Right renal pelvis (tissue), 4 donors: Measurements from ENCODE around the gene TCERG1L. TPM values are rescaled to one million over a fixed set of nuclear protein-coding genes. Genes with fewer than 3 reads are reported as not detected.
"Not testable (repeated sequence)": the region's sequence is repeated elsewhere in the genome, so short reads cannot be mapped to it uniquely, and the experiment has no call there.

ENCODE experiments used
- DNase-seq, 4 donors: peaks; one replicate each; pipeline ENCODE4 v3.0.0-alpha.2; 2013; ENCODE audit warnings: low read depth in 4 of 4, low spot score in 3 of 4, missing footprints in 1 of 4
- polyA plus RNA-seq, 4 donors: library from polyadenylated mRNA; unstranded; fragments of 120-200 nt; gene quantifications; one replicate each; pipeline ENCODE4 v1.2.1, GENCODE V29; 2013; ENCODE audit not compliant: insufficient read length in 4 of 4

TCERG1L gene
- polyA plus RNA-seq, 4 donors = 1.4 to 2.1 (median 1.8) TPM

DNA sequence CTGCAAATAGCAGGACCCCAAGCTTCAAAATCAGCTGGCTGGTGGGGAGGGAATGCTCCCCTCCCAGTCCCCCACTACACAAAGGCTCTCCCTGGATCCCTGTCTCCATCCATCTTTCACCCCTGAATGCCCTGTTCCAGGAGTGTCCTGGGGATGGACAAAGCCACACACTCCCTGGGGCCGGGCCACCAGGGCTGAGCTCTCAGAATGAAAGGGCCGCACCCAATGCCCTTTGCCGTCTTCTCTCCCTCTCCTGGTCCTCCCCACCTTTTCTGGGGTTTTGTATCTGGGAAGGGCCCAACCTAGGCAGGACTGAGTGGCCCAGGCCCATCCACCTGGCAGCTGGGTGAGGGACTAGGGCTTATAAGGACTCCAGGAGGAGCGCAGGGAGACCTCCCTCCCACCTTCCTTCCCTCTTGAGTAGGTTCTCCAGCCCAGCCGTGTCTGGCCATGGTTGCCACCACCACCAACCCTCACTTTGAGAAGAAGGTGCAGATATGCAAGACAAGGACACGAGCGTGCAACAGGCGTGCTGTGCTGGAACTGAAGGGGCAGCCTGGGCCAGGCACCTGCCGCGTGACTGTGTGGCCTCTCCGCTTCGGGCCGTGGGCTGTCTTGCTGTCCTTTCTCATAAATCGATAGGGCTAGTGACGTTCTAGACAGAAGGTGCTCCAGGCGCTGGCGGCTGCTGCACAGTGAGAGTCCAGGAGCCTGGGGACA is 157.1 kb downstream of the TCERG1L start:
- DNase-seq = no peak

DNA sequence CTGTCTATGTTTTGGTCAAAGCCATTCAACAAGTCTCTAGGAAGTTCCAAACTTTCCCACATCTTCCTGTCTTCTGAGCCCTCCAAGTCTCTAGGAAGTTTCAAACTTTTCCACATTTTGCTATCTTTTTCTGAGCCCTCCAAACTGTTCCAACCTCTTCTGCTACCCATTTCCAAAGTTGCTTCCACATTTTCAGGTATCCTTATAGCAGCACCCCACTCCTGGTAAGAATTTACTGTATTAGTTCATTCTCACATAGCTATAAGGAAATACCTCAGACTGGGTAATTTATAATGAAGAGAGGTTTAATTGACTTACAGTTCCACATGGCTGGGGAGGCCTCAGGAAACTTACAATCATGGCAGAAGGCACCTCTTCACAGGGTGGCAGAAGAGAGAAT is 159.1 kb downstream of the TCERG1L start:
- DNase-seq = not testable (repeated sequence)

DNA sequence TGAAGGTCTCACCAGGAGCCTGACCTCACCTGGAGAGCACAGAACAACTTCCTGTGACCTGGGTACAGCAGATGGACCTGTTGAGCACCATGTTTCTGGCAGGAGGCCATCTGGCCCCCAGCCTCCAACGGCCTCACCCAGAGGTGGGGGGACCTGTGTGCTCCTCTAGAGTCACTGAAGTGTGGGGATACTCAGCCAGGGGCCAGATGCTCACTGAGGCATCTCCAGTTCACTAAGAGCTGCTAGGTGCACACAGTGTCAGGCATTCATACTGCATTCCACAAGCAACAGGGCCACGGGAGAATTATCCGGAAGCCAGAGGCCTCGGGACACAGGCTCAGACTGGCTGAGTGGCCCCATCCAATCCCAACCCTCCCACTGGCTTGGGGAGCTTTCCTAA is 161.4 kb downstream of the TCERG1L start:
- no peak for DNase-seq

DNA sequence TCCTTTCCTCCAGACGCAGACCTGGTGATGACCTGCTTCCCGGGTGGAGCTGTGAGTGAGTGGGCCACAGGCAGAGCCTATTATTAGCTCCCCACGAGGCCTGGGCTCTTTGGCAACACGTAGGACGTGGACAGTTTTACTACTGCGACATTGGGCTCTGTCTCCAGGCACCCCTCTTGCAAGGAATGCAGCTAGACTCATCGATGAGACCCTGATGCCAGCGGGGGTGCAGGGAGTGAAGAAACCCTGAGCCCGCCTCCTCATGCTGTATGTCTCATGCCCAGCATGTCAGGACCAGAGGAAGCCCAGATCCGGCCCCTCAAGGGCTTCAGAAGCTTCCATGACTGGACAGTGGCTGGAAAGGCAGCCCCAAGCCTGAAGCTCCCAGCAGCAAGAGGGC is 161.9 kb downstream of the TCERG1L start:
- no peak for DNase-seq

DNA sequence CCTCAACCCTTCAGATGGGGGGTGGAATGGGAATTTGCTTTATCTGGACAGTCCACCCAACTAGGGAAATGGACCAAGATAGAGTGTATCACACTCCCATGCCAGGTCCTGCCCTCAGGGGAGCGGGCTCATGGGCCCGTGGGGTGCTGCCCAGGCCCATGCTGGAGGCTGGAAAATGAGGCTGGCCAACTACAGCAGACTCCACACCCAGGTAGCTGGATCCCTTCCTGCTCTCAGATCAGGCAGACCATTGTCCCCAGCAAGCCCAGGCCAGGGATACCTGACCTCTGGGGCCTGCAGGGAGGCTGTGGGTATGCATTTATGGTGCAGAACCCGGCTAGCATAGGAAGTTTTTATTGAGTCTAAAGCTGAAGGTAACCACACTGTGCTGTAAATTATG is 162.4 kb downstream of the TCERG1L start:
- no peak for DNase-seq

DNA sequence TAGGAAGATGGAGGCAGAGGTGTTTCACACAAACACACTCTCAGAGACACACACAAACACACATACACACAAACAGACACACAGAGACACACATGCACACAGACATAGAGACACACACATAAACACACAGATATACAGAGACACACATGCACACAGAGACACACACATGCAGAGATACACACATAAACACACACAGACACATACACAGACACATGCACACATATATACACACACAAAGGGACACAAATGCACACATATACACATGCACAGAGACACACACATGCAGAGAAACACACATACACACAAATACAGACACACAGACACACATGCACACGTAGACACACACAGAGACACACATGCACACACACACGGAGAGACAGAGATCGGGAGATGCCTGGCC is 163.3 kb downstream of the TCERG1L start:
- DNase-seq = no peak

DNA sequence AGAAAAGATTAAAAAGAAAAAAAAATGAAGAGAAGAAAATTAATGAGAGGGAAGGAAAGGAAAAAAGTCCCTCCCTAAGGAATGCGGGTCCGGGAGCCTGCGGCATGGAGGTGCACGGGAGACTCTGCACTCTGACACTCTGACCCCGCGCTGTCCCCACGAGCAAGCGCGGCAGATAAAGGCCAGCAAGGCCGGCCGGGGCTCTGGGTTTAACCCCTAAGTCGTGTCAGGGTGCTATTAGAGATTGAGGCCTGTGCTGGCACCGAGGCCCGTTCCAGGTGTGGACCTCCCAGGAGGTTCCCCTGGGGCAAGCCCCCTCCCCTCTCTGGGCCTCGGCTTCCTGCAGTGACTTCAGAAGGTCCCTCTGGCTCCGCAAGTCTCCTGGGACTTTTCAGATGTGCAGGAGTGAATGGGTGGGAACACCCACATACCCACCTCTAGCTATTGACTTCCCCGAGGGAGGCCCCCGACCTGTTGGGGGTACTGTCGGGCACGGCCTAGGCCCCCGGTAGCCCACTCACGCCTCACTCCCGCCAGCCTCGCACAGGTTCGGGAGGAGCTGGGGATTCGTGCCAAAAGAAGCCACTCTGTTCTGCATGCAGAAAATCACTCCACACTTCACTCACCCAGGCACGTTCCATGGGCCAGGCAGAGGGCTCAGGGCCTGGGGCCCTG is 164.1 kb downstream of the TCERG1L start:
- DNase-seq = no peak

DNA sequence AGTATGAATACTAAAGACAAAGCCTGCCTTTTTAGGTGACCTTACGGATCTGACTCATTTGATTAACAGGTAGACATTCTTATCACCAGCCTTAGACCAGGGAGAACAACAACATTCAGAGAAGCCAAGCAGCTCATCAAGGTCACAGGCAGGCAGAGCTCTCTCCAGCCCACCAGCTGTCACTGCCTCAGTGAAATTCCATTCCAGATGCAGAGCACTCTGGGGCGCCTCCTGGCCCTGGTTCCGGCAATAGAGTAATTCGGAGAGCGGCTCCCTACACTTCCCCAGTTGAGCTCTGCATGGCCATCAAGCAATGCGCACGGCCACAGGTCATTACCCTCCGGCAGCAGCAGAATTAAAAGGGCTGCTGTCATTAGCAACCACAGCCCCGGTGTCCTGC is 164.7 kb downstream of the TCERG1L start:
- DNase-seq = no peak

DNA sequence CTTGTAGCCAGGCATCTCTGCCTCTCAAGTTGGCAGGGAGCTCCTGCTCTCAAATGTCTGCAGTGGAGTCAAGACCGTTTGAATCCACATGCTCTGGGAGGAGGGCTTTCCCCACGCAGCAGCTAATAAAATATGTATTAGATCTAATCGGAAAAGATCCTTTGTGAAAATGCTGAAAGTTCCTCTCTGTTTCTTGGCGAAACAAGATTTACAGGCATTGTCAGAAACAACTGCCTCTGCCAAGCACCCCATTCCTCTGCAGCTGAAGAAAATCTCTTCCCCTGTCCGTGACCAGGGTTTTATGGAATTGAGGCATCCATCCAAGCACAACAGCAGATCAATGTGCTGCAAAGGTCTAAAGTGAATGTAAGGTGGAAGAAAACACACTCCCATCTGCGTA is 165.8 kb downstream of the TCERG1L start:
- no peak for DNase-seq

DNA sequence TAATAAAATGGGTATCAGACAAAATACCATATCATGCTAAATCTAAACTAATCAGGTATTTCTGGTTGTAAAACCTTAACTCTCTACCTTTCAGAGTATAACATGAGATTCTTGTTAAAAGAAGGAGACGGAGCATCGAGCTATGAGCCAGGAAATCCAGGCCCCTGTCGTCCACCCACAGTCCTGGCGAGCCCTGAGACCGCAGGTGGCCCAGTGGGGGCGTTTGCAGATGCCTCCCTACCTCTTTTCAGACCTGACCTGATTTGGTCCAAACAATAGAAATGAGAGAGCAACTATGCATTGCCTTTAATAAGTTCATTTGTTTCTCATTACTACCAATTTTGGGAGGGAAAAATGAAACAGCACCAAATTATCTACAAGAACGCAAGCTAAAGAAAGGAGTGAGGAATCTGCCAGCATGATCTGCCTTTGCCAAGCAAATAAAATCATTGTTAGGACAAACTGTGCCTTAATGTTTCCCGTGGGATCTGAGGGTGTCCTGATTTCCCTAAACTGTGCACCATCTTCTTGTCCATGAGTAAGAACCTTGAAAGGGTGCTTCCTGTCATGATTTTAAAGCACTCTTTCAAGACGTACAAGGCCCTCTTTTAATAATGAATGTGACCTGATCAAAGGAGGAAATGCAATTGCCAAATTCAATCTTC is 166.7 kb downstream of the TCERG1L start:
- DNase-seq = no peak

DNA sequence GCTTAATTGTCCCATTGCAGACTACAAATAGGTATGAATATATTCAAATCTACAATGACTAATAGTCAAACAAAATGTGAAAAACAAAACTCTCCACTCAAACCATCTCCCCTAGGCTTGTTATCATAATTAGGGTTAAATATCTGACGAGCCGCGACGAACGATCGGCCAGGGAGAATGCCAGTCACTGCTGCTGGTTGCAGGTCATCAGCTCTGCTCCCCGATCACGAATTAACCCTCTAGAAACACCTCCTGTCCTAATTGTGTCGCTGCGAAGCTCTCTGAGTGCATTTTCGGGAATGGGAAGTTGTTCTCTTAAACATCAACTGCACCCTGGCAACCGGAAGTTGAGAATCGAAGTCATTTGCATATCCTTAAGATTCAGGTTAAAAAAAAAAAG is 167.3 kb downstream of the TCERG1L start:
- DNase-seq = no peak

DNA sequence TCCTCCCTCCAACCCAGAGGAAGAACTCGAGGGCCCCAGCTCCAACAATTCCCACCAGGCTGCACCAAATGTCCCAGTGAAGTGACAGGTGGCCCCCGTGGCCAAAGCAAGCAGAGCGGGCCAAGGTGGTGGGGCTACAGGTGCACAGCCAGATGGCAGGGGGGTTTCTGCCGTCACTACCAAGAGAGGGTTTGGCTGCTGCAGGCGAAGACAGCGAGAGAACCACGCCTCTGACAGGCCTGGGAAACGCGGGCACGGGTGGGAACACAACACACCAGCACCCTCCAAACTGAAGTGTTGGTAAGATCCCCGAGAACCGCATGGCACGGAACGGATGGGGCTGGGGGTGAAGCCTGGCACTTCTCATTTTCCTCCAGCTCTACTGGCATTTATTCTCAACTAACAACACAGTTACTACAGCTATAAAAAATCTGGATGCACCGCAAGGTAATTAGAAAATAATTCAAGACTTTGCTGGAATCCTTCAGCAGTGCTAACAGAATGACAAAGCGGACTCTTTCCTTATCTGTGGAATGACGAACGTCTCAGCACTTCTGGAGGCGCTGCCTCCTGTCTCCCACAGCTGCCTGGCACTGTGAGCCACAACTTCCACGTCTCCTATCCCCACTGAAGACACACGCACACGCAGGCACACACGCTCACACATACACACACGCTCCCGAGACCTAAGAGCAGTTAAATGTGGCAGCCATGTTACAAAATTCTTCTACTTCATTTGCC is 167.9 kb downstream of the TCERG1L start:
- DNase-seq = no peak

DNA sequence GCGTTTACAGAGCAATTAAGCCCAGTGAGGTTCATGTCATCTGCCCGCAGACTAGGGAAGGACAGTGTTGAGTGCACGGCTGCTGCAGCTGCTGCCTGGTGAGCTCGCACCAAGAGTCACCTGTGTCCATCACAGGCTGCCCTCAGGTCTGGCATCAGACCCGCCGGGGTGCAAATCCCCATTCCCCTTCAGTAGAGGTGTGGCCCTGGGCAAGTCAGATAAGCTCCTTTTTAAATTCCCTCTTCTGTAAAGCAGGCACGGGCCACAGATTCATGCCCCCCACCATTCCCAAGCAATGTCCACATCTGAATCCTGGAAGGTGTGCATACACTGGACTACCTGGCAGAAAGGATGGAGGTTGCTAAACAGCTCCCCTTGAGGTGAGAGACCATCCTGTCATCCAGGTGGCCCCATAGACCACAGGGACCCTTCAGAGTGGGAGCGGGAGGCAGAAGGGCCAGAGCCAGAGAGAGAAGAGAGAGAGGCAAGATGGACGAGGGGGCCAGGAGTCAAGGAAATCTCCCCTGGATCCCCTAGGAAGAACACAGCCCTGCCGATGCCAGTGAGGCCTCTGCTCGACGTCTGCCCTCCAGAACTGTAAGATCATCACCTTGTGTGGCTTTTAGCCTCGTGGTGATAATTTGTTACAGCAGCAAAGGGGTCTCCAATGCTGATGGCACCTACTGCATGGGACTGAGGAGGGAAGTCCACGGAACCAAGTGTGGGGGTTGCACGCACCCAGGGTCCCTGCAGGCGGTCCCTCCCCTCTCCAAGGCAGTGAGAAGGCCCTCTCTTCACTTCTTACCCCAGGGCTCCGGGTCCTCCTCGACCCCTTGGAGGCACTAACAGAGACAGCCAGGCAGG is 168.8 kb downstream of the TCERG1L start:
- no peak for DNase-seq

DNA sequence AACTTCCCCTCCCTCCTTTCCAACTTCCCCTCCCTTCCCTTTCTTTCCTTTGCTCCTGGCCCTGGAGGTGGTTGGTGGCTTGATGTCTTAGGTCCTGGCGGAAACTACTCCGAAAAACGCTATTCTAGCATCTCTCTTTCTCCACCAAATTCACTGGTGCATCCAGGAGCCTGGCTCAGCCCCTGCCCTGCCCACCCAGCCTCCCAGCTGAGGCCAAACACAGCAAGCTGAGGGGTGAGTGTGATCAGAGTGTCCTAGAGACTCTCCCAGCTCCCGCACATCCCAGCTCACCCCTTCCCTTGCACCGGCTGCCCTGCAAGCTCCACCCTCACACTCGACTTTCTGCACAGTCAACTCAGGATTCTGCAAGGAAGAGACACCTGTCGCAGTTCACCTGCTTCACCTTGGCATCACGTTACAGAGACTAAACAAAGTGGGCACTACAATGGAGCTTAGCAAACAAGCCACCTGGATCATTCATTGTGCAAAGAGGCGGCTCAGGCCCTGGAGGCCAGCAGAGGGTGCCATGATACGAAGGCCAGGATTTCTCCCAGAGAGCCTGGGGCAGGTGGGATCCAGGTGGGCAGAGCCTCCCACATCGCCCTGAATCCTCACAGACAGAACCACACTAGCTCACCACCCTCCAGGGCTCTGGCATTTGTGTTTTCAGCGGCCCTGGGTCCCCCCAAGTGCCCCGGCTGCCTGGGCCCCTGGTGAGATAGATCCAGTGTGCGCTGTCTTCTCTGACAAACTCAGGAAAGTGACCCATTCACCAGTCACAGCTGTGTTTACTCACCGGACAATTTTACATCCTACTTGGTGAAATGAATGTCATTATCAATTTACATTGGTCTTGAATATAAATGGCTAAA is 169.6 kb downstream of the TCERG1L start:
- no peak for DNase-seq

DNA sequence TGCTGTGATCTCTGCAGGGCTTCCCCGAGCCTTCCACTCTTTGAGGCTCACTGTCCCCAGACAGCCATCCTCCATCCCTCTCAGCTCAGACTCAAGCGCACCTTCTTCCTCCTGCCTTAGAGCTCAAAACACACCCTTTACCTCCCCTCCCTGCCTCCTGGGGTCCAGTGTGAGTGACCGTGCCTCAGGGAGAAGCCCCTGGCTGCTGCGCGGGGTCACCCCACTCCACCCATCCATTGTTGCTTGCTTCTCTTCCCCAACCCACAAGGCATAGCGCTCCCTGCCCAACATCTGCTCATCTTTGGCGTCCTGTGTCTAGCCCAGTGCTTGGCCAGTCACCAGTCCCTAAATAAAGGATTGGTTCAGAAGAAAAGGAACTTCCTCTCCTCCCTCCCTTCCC is 170.3 kb downstream of the TCERG1L start:
- no peak for DNase-seq

DNA sequence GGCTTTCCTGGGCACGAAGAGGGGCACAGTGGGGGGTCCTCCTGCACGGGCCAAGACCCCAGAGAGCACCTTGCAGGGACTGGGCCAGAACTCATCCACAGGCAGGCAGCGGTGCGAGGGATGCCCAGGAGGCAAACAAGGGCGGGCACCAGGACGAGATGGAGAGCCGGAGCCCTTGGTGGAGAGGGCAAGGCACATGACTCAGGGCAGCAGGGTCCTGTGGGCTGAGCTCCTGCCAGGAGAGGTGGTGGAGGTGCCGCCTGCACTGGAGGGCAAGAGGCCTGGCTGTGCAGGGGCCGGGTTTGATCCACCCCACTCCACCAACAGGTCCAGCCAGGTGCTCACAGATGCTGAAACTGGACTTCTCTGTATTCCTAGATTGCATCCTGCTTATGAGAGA is 170.9 kb downstream of the TCERG1L start:
- no peak for DNase-seq

DNA sequence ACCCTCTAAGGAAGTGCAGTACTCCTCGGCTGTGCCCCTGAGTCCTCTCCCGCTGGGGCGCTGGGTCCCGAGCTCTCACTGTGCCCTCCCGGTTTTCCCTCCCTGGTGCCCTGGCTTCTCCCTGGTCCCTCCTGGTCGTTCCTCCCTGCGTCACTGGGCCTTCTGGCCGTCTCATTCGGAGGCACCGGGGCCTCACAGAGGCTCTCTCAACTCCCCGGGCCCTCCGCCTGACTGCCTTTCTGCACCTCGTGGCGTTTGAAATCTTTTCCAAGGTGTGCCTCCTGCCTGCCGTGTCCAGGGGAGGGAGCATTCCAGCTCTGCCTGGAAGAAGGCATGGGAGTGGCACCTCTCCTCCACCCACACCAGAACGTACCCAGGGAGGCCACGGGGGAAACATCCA is 174.3 kb downstream of the TCERG1L start:
- DNase-seq = no peak

DNA sequence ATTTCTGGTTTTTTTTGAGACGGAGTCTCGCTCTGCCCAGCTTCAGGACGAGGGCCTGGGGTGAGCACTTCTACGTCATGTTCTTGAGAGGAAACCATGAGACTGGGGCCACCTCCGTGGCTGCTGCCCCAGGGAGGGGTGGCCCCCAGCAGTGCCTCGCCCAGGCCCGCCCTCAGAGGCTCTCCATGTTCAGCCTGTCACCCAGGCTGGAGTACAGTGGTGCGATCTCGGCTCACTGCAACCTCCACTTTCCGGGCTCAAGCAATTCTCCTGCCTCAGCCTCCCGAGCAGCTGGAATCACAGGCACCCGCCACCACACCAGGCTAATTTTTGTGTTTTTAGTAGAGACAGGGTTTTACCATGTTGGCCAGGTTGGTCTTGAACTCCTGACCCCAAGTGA is 175.2 kb downstream of the TCERG1L start:
- DNase-seq = not testable (repeated sequence)

DNA sequence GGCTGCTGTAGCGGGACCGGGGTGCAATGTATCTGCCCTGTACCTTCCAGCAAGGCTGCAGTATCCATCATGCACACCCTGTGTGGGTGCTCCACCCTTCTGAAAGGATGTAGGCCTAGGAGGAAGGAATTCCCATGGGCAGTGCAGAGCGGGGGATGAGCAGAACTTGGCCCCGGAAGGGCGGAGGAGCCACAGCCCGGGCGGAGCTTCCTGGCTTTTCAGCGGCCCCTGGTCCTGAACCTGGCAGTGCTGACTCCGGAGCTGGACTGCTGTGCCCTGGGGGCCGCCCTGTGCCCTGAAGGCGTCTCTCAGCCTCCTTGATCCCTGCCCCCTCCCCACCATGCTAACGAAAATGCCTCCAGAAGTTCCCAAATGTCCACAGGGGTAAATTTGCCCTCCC is 175.8 kb downstream of the TCERG1L start:
- DNase-seq = no peak
